IPS-18c (cell line): ENCODE results near the gene PCCA.

Experiments used
- H3K4me3 ChIP-seq: 2 replicates; pipeline ENCODE4 v1.7.0; 2013; ENCODE audit warnings: low read depth, mild to moderate bottlenecking, low read length, moderate library complexity; ENCODE audit not compliant: insufficient read depth
- H3K9me3 ChIP-seq: one replicate; pipeline ENCODE4 v1.6.1; 2013; ENCODE audit warnings: mild to moderate bottlenecking, low read length, moderate library complexity; ENCODE audit not compliant: control insufficient read depth, insufficient read depth

Gene PCCA

GRCh38 chr13:100438059-100438788 lies 349.3 kb downstream of the PCCA start:
- Histone ChIP-seq H3K9me3 (no peaks in the 10 kb centered on the region), H3K4me3 (no peak overlapping the region)

- no peak overlapping the region for H3K4me3 ChIP-seq
- no peaks in the 10 kb centered on the region for H3K9me3 ChIP-seq
Measured at GRCh38 chr13:100439247-100439970, 350.5 kb downstream of the PCCA start.

- no peak overlapping the region for H3K4me3 ChIP-seq
- no peaks in the 10 kb centered on the region for H3K9me3 ChIP-seq
Measured at GRCh38 chr13:100440751-100441425, 352.0 kb downstream of the PCCA start.

- no peaks in the 10 kb centered on the region for H3K9me3 ChIP-seq
- H3K4me3 ChIP-seq, result no peak overlapping the region
Measured at GRCh38 chr13:100442095-100442832, 353.4 kb downstream of the PCCA start.

GRCh38 chr13:100443278-100443997 lies 354.5 kb downstream of the PCCA start:
- Histone ChIP-seq H3K9me3 (no peaks in the 10 kb centered on the region), H3K4me3 (no peak overlapping the region)

GRCh38 chr13:100443998-100444328 lies 355.1 kb downstream of the PCCA start:
- Histone ChIP-seq H3K9me3 (no peaks in the 10 kb centered on the region), H3K4me3 (no peak overlapping the region)

GRCh38 chr13:100447831-100448230 lies 358.9 kb downstream of the PCCA start:
- Histone ChIP-seq H3K9me3 (no peaks in the 10 kb centered on the region), H3K4me3 (no peak overlapping the region)

GRCh38 chr13:100451923-100452322 lies 363.0 kb downstream of the PCCA start:
- Histone ChIP-seq H3K9me3 (no peaks in the 10 kb centered on the region), H3K4me3 (no peak overlapping the region)

GRCh38 chr13:100454876-100455275 lies 366.0 kb downstream of the PCCA start:
- no peaks in the 10 kb centered on the region for H3K9me3 ChIP-seq
- no peak overlapping the region for H3K4me3 ChIP-seq

GRCh38 chr13:100458673-100459072 lies 369.8 kb downstream of the PCCA start:
- Histone ChIP-seq H3K9me3 (no peaks in the 10 kb centered on the region), H3K4me3 (no peak overlapping the region)

- H3K4me3 ChIP-seq, result no peak overlapping the region
- H3K9me3 ChIP-seq, result no peaks in the 10 kb centered on the region
Measured at GRCh38 chr13:100459747-100460146, 370.9 kb downstream of the PCCA start.

GRCh38 chr13:100460266-100460665 lies 371.4 kb downstream of the PCCA start:
- Histone ChIP-seq H3K9me3 (no peaks in the 10 kb centered on the region), H3K4me3 (no peak overlapping the region)

GRCh38 chr13:100460791-100461190 lies 371.9 kb downstream of the PCCA start:
- H3K9me3 ChIP-seq, result no peaks in the 10 kb centered on the region
- no peak overlapping the region for H3K4me3 ChIP-seq

GRCh38 chr13:100461309-100462030 lies 372.6 kb downstream of the PCCA start:
- H3K4me3 ChIP-seq, result no peak overlapping the region
- H3K9me3 ChIP-seq, result no peaks in the 10 kb centered on the region

- Histone ChIP-seq H3K4me3 (no peak overlapping the region), H3K9me3 (no peaks in the 10 kb centered on the region)
Measured at GRCh38 chr13:100464006-100464405, 375.1 kb downstream of the PCCA start.

- Histone ChIP-seq H3K4me3 (no peak overlapping the region), H3K9me3 (no peaks in the 10 kb centered on the region)
Measured at GRCh38 chr13:100465558-100465957, 376.7 kb downstream of the PCCA start.
